Activated CD4-positive, alpha-beta T cell treated with anti-CD3 and anti-CD28 coated beads, Interleukin-2, amount 50 U/mL, for 1 hour (primary cell): Measurements from ENCODE around the gene MED27.
"Not testable (repeated sequence)": the region's sequence is repeated elsewhere in the genome, so short reads cannot be mapped to it uniquely, and the experiment has no call there.

Experiments used
- DNase-seq: peaks from one replicate; pipeline ENCODE4 v3.0.0-alpha.2; 2020

Gene MED27

DNA sequence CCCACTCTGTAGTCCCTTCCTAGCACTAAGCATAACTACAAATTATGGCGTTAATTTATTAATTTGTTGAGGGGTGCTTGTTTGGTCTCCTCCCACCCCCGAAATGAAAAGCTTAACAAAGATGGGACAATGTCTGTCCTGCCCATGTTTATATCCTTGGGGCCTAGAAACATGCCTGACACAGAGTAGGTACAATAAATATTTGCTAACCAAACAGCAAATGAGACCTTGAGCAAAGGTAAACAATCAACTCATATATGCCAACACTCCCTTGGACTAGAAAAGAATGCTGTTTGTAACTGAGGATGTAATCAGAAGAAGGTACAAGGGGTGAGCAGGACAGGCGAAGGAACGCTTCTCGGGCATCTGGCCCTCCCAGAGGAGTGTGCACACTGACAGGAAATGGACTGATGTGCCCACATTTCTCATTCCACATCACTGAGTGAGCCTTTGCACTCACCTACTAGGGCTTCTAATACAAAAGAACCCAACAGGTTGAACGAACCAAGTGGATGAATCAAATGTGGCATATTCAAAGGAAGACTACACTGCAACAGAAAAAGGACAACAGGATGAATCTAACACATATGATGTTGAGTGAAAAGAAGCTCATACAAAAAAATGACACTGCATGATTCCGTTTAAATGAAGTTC is 66.8 kb downstream of the MED27 start:
- DNase-seq = no peak

GRCh38 chr9:132011896-132012295 is 67.8 kb downstream of the MED27 start:
- no peak for DNase-seq

GRCh38 chr9:132011309-132011708 is 68.4 kb downstream of the MED27 start:
- no peak for DNase-seq

GRCh38 chr9:132010201-132010600 is 69.5 kb downstream of the MED27 start:
- not testable (repeated sequence) for DNase-seq

DNA sequence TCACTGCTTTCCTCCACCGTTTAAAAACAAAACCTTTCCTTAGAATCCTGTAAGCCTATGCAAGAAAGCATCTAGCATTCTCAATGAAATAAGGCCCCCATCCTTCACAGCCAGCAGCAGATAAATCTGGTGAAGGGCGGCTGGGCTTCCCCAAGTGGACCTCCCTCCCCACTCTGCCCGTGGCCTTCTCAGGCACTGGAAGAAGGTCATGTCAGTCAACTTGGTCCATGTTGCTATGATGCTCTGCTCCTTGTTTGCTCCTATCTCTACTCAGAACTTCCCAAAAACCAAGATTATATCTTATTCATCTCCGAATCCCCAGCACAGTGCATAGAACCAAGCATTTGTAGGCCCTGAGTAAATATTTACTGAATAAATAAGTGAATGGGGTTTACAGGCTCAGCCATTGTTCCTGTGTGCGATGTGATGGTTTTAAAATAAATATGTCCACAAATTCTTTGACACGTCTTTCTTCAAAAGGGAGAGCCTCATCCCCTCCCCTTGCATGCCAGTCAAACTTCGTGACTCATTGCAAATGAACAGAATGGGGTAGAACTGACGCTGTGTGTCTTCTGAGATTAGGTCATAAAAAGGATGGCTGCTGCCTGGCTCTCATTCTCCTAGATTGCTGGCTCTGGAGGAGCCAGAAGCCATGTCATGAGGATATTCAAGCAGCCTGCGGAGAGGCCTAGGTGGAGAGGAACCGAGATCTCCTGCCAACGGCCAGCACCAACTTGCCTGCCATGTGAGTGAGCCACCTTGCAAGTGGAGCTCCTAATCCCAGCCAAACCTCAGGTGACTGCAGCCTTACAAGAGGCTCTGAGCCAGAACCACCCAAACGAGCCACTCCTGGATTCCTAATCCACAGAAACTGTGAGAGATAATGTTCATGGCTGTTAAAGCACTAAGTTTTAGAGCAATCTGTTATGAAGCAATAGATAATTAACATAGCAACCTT is 70.5 kb downstream of the MED27 start:
- DNase-seq = no peak

- no peak for DNase-seq
Observed at GRCh38 chr9:132008184-132008803, 71.4 kb downstream of the MED27 start.

GRCh38 chr9:132007371-132008025 is 72.2 kb downstream of the MED27 start:
- no peak for DNase-seq

GRCh38 chr9:132006677-132007370 is 72.8 kb downstream of the MED27 start:
- no peak for DNase-seq

DNA sequence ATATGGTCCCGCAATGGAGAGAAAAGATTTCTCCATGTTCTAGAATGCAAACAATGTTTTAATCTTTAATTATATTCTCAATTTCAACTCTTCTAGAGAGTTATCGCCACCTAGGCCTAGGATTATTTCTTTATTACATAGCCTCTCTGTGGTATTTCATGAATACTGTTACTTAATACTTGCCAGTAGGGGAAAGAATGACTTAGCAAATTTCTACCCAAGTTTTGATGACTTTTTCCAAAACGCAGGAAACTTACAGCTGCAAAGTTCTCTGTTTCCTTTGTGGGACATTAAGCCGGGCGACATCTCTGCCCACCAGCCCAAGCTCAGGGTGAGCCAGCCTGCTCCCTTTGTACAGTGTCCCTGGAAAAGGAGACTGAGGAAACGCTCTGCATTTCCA is 73.8 kb downstream of the MED27 start:
- no peak for DNase-seq

DNA sequence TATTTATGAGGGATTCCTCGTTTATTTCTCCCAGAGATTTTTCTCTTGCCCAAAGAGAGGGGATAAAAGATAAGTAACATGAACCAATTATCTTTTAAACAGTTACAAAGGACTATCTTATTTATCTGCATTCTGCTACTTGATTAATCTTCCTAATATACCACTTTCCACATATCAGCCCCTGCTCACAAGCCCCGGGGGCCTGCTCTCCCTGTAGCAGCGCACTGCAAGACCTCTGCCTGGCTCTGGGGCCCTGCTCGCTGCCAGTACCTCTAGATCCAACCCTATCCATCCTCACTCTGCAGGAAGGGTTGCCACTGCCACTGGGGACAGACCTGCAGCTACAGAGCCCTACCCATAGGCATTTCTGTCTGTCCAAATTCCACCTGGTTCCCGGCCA is 75.3 kb downstream of the MED27 start:
- DNase-seq = no peak

GRCh38 chr9:132003896-132004295 is 75.8 kb downstream of the MED27 start:
- no peak for DNase-seq

GRCh38 chr9:132003319-132003704 is 76.4 kb downstream of the MED27 start:
- DNase-seq = no peak

GRCh38 chr9:132002643-132003318 is 76.9 kb downstream of the MED27 start:
- DNase-seq = no peak

DNA sequence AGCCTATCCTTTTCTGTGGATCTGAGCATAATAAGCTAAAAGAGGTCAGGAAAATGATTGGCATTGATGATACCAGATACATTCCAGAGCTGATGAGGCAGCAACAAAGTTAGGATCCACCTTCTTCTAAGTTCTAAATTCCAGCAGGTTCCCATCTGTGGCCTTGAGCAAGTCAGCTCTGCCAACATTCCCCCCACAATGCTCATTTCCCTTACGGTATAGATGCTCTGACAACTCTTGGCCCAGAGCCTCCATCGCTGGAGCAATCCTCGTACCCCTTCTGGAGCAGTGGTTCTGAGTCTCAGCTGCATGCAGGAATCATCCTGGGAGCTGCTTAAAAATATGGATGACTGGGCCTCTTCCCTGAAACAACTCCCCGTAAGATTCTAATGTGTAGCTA is 78.1 kb downstream of the MED27 start:
- no peak for DNase-seq

DNA sequence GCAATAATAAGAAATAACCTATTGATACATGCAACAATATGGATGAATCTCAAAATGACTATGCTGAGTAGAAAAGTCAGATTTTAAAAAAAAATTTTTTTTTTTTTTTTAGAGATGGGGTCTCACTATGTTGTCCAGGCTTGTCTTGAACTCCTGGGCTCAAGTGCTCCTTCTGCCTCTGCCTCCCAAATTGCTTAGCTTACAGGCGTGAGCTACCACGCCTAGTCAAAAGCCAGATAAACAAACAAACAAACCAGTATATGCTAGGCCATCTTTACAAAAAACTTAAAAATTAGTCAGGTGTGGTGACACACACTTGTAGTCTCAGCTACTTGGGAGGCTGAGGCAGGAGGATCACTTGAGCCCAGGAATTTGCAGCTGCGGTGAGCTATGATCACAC is 79.0 kb downstream of the MED27 start:
- no peak for DNase-seq

- DNase-seq = no peak
Observed at GRCh38 chr9:131999692-132000551, 79.7 kb downstream of the MED27 start.

DNA sequence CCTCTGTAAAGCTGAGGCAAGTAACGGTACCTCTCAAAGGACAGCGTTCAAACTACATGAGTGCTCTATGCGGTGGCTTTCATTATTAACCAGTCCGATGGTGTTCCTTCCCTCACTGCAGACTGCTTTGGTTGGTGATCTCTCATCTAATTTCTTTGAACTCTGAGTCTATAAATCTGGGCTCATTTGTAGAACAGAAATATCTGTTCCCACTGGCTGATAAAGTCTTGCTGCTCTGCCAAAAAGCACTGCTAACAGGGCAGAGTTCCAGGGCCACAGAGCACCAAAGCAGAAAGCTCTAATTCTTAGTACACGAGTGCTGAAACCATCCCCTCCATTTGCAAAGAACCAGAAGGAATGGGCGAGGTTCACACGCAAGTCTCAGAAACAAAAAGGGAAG is 81.9 kb downstream of the MED27 start:
- DNase-seq = no peak

DNA sequence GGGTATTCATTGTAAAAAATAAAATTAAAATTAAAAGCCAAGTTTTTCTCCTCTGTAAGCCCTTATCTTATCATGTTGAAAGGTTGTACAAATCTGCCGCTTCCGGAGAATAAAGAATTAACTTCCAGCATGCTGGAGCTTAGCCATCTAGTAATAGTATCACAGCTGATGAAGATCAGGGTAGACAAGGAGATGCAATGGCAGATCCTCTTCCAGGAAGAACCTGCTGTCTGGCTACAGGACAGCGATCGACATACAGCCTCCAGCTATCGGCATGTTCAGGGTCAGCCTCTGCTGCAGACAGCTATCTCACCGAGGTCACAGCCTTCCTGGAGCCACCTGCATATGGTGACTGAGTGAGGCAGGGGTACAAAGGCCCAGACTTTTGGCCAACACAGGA is 82.6 kb downstream of the MED27 start:
- no peak for DNase-seq

DNA sequence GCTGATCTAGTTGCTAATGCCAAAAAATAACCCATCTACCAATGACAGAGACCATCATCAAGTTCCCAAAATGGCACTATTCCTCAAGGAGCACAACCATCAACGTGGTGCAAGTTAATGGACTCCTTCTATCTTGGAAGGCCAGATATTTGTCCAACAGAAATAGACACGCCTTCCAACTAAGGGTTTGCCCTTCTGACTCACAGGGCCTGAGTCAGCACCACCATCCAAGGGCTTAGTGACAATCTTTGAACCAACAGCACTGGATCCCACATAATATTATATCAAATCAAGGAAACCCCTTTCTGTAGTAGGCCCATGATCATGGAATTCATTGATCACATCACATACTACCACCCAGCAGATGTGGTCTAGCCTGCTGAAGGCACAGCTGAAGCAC is 84.3 kb downstream of the MED27 start:
- no peak for DNase-seq

DNA sequence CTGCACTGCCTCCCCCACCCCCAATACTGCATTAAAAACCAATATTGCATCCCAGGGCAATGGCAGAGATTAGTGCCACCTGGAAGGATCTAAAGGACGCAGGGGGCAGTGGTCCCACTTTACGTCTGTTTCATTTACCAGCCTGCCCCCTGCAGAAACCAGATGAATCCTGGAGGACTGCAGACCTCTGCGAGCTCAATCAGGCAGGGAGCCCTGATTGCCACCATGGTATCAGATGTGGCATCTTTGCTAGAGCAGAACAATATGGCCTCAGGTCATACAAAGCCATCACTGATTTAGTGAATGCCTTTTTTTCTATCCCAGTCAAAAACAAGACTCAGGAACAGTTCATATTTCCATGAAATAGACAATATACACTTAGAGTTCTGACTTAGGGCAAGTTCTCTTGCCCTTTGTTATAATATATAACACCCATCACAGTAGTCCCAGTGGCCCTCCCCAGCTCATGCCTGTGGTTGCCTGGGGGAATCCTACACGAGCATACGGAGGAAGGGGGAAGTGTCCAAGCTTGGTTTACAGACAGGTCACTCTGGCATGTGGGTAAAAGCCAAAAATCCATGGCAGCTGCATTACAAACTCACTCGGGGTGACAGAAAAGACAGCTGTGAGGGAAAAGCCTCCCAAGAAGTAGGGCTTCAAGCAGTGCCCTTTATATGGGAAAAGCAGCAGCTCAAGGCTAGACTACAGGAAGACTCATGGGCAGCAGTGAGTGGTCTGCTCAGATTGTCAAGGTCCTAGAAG is 85.1 kb downstream of the MED27 start:
- DNase-seq = no peak
